DND-41 (cell line): ENCODE data around the gene DPYSL4.

Source experiments
- ATAC-seq: fragments of 200-7000 bp; cut with Tn5 transposase; 3 replicates; pipeline ENCODE4 v1.9.1; 2021; ENCODE audit warnings: low read depth; ENCODE audit not compliant: insufficient read depth
- DNase-seq: peaks from one replicate; pipeline ENCODE4 v3.0.0-alpha.2; 2020
- H2AFZ ChIP-seq: 2 replicates; pipeline ENCODE4 v1.6.0; 2012; ENCODE audit warnings: low read depth, low read length
- H3K27ac ChIP-seq: 2 replicates; pipeline ENCODE4 v1.5.1; 2012; ENCODE audit warnings: low read length, inconsistent platforms
- H3K27me3 ChIP-seq: fragments of 200-600 bp; sonication (generic); 2 replicates; pipeline ENCODE4 v1.6.0; 2012; ENCODE audit warnings: low read length, mild to moderate bottlenecking, inconsistent platforms; ENCODE audit not compliant: insufficient read depth, poor library complexity
- H3K36me3 ChIP-seq: 2 replicates; pipeline ENCODE4 v1.5.1; 2012; ENCODE audit warnings: low read length, inconsistent platforms; ENCODE audit not compliant: insufficient read depth
- H3K4me1 ChIP-seq: 2 replicates; pipeline ENCODE4 v1.5.1; 2012; ENCODE audit warnings: mild to moderate bottlenecking, low read length; ENCODE audit not compliant: insufficient read depth
- H3K4me2 ChIP-seq: 2 replicates; pipeline ENCODE4 v1.6.0; 2012; ENCODE audit warnings: mild to moderate bottlenecking, moderate library complexity, low read length, inconsistent platforms; ENCODE audit not compliant: insufficient read depth
- H3K4me3 ChIP-seq, 2 experiments: fragments of 200-600 bp in 1 of 2; shearing (Covaris generic) in 1 of 2; 2 replicates each; pipeline ENCODE4 v1.5.1; 2012 to 2016; ENCODE audit warnings: inconsistent platforms in 2 of 2, low read length in 2 of 2, mild to moderate bottlenecking in 2 of 2, low read depth in 1 of 2, moderate library complexity in 1 of 2
- H3K79me2 ChIP-seq: 2 replicates; pipeline ENCODE4 v1.6.0; 2012; ENCODE audit warnings: low read length, inconsistent platforms; ENCODE audit not compliant: insufficient read depth
- H3K9ac ChIP-seq: 2 replicates; pipeline ENCODE4 v1.6.0; 2012; ENCODE audit warnings: low read depth, mild to moderate bottlenecking, inconsistent platforms, low read length, moderate library complexity
- H3K9me3 ChIP-seq: 2 replicates; pipeline ENCODE4 v1.5.1; 2012; ENCODE audit warnings: low read length, moderate library complexity, mild to moderate bottlenecking, inconsistent platforms; ENCODE audit not compliant: insufficient read depth, severe bottlenecking
- H4K20me1 ChIP-seq: 2 replicates; pipeline ENCODE4 v1.6.0; 2012; ENCODE audit warnings: low read length; ENCODE audit not compliant: insufficient read depth
- CTCF ChIP-seq: IDR thresholded peaks from 2 replicates; pipeline ENCODE4 v1.5.1; 2012; ENCODE audit warnings: borderline replicate concordance, low read length, moderate library complexity, mild to moderate bottlenecking; ENCODE audit not compliant: poor library complexity, severe bottlenecking; ENCODE audit errors: extremely low read depth
- EZH2 ChIP-seq: IDR thresholded peaks from 3 replicates; pipeline ENCODE4 v1.6.1; 2012; ENCODE audit warnings: borderline replicate concordance, low read depth, mild to moderate bottlenecking, moderate library complexity, low read length, inconsistent platforms; ENCODE audit not compliant: severe bottlenecking

The DPYSL4 gene

GRCh38 chr10:132206377-132206745, 19.6 kb downstream of the DPYSL4 start:
- DNase-seq: no peak
- no peaks in the 10 kb centered on the region for H3K27me3 ChIP-seq
- no peak overlapping the region for H2AFZ ChIP-seq
- H3K9me3 ChIP-seq: no peaks in the 10 kb centered on the region
- H3K4me1 ChIP-seq: no peaks in the 10 kb centered on the region
- H3K36me3 ChIP-seq: no peaks in the 10 kb centered on the region
- H3K27ac ChIP-seq: no peak overlapping the region
- H3K9ac ChIP-seq: no peak overlapping the region
- H3K79me2 ChIP-seq: no peaks in the 10 kb centered on the region
- H3K4me3 ChIP-seq: no peak overlapping the region
- no peak for ATAC-seq
- H4K20me1 ChIP-seq: no peaks in the 10 kb centered on the region
- no peak overlapping the region for H3K4me2 ChIP-seq
- no peak for TF ChIP-seq CTCF
- TF ChIP-seq EZH2: no peak

GRCh38 chr10:132206806-132207535, 20.2 kb downstream of the DPYSL4 start:
- no peak for TF ChIP-seq CTCF
- no peak for TF ChIP-seq EZH2
- Histone ChIP-seq H3K4me3 (no peak overlapping the region), H3K4me2 (no peak overlapping the region), H3K79me2 (no peaks in the 10 kb centered on the region), H3K27me3 (no peaks in the 10 kb centered on the region), H3K9ac (no peak overlapping the region), H2AFZ (no peak overlapping the region), H3K36me3 (no peaks in the 10 kb centered on the region), H4K20me1 (no peaks in the 10 kb centered on the region), H3K4me1 (no peaks in the 10 kb centered on the region), H3K27ac (no peak overlapping the region), H3K9me3 (no peaks in the 10 kb centered on the region)
- DNase-seq (no peak), ATAC-seq (no peak)

GRCh38 chr10:132207536-132208461, 21.1 kb downstream of the DPYSL4 start:
- ATAC-seq (no peak), DNase-seq (no peak)
- TF ChIP-seq CTCF (no peak), EZH2 (no peak)
- Histone ChIP-seq H3K79me2 (no peaks in the 10 kb centered on the region), H3K4me2 (no peak overlapping the region), H3K9me3 (no peaks in the 10 kb centered on the region), H3K4me3 (no peak overlapping the region), H3K27ac (no peak overlapping the region), H3K27me3 (no peaks in the 10 kb centered on the region), H3K9ac (no peak overlapping the region), H3K36me3 (no peaks in the 10 kb centered on the region), H2AFZ (no peak overlapping the region), H3K4me1 (no peaks in the 10 kb centered on the region), H4K20me1 (no peaks in the 10 kb centered on the region)
